K562 (cell line): ENCODE data around the gene GCK. TPM values are rescaled to one million over a fixed set of nuclear protein-coding genes. Genes with fewer than 3 reads are reported as not detected.

ENCODE experiments used
- ARID3A ChIP-seq: IDR thresholded peaks from 2 replicates; pipeline ENCODE4 v1.6.1; 2012; ENCODE audit warnings: low read depth, low read length, improper control_type of control experiment, borderline replicate concordance
- ATF7 ChIP-seq: fragments of 450-650 bp; IDR thresholded peaks from 2 replicates; pipeline ENCODE4 v1.7.1; 2014; ENCODE audit warnings: mild to moderate bottlenecking, moderate library complexity
- BRD9 ChIP-seq: fragments of 450-650 bp; IDR thresholded peaks from 2 replicates; pipeline ENCODE4 v1.6.1; 2018; ENCODE audit warnings: low read depth; ENCODE audit not compliant: partially characterized antibody
- CBFB ChIP-seq: sonication (generic); formaldehyde crosslinking; IDR thresholded peaks from 2 replicates; pipeline ENCODE4 v1.4.0; 2020; ENCODE audit warnings: mild to moderate bottlenecking, missing genetic modification reagents
- CHCHD3 ChIP-seq: fragments of 250-450 bp; sonication (Bioruptor Pico); IDR thresholded peaks from 2 replicates; pipeline ENCODE4 v2.1.2; 2022; ENCODE audit warnings: mild to moderate bottlenecking
- E2F1 ChIP-seq: sonication (generic); formaldehyde crosslinking; IDR thresholded peaks from 2 replicates; pipeline ENCODE4 v1.8.1; 2023; ENCODE audit warnings: mild to moderate bottlenecking, missing genetic modification reagents, moderate library complexity
- ELF1 ChIP-seq: fragments of 200-800 bp; sonication (Bioruptor generic); IDR thresholded peaks from 2 replicates; pipeline ENCODE4 v1.6.1; 2016; ENCODE audit warnings: missing genetic modification characterization, missing compliant biosample characterization
- GABPA ChIP-seq: fragments of 200-800 bp; sonication (Bioruptor generic); conservative IDR thresholded peaks from 2 replicates; pipeline ENCODE4 v1.6.1; 2016; ENCODE audit warnings: low read depth, missing genetic modification characterization, missing compliant biosample characterization
- GTF2E2 ChIP-seq: fragments of 200-800 bp; sonication (Bioruptor generic); IDR thresholded peaks from 2 replicates; pipeline ENCODE4 v1.6.1; 2016; ENCODE audit warnings: missing genetic modification characterization, missing compliant biosample characterization
- NELFE ChIP-seq: IDR thresholded peaks from 2 replicates; pipeline ENCODE4 v1.6.1; 2011; ENCODE audit warnings: mild to moderate bottlenecking; ENCODE audit not compliant: insufficient read depth, insufficient read length
- PBX2 ChIP-seq, 2 experiments: IDR thresholded peaks in 1 of 2; conservative IDR thresholded peaks in 1 of 2; 2 replicates each; pipeline ENCODE4 v1.6.1; 2016; ENCODE audit warnings: low read depth in 2 of 2, mild to moderate bottlenecking in 1 of 2, missing compliant biosample characterization in 1 of 2, missing genetic modification characterization in 1 of 2, moderate library complexity in 1 of 2
- TAF7 ChIP-seq: fragments of 450-650 bp; IDR thresholded peaks from 2 replicates; pipeline ENCODE4 v1.6.1; 2016; ENCODE audit warnings: missing genetic modification characterization, missing compliant biosample characterization
- TCF7 ChIP-seq: sonication (generic); IDR thresholded peaks from 2 replicates; pipeline ENCODE4 v1.6.1; 2016; ENCODE audit warnings: antibody characterized with exemption, borderline replicate concordance
- VEZF1 ChIP-seq: fragments of 200-800 bp; sonication (Bioruptor generic); IDR thresholded peaks from 2 replicates; pipeline ENCODE4 v1.6.1; 2017; ENCODE audit warnings: missing genetic modification characterization, missing compliant biosample characterization
- ZC3H11A ChIP-seq: IDR thresholded peaks from 2 replicates; pipeline ENCODE4 v1.6.1; 2012; ENCODE audit warnings: low read depth, low read length, improper control_type of control experiment
- ZNF280A ChIP-seq: fragments of 450-650 bp; IDR thresholded peaks from 2 replicates; pipeline ENCODE4 v1.6.1; 2018; ENCODE audit warnings: mild to moderate bottlenecking, low read depth; ENCODE audit not compliant: partially characterized antibody
- ZNF436 ChIP-seq: fragments of 250-450, 450-650 bp; sonication (Bioruptor Pico); formaldehyde crosslinking; IDR thresholded peaks from 2 replicates; pipeline ENCODE4 v1.7.0; 2020; ENCODE audit warnings: mild to moderate bottlenecking
- ZNF644 ChIP-seq: fragments of 200-800 bp; sonication (Bioruptor generic); IDR thresholded peaks from 2 replicates; pipeline ENCODE4 v1.6.1; 2016; ENCODE audit warnings: low read depth, missing genetic modification characterization, missing compliant biosample characterization
- polyA plus RNA-seq, 8 experiments: library from polyadenylated mRNA; depleted of rRNA in 4 of 8; stranded (reverse) in 5 of 8; unstranded in 3 of 8; fragments of >200 nt; fragmentation: Nextera tagmentation in 2 of 8; fragmentation: Illumina TruSeq in 1 of 8; extraction: Ambion mirVana in 2 of 8; extraction: Trizol in 1 of 8; gene quantifications; 2 replicates each; pipeline versions ENCODE4 v1.2.1 to v1.2.3, GENCODE V29; 2011 to 2014; ENCODE audit warnings: inconsistent platforms in 1 of 8, missing spikeins in 1 of 8
- total RNA-seq, 7 experiments: library from RNA; depleted of rRNA in 6 of 7; stranded (reverse); fragments of >200 nt in 6 of 7; fragmentation: Illumina TruSeq in 2 of 7; extraction: Trizol in 2 of 7; gene quantifications; 2 replicates each; pipeline versions ENCODE4 v1.2.1 to v1.2.3, GENCODE V29; 2011 to 2021; ENCODE audit warnings: low replicate concordance in 1 of 7

The GCK gene
- total and polyA plus RNA-seq, 9 of the 15 experiments (the other 6 are each of a cell fraction or from before 2014, with no cell fraction given) = 0.11 to 0.55 (median 0.16) TPM; not detected in 3

GRCh38 chr7:44112231-44112996 is 76.8 kb downstream of the GCK start (continued):
- TF ChIP-seq TCF7 = no peak
- TF ChIP-seq BRD9 = no peak
- no peak for TF ChIP-seq ZNF280A
- no peak for TF ChIP-seq ZNF644 (tag)
- no peak for TF ChIP-seq TAF7
- TF ChIP-seq GABPA = no peak
- TF ChIP-seq ELF1 (tag) = no peak
- TF ChIP-seq PBX2 (CRISPR knock-in tag; IDR thresholded peaks at IDR 0.05; ENCODE audit: low read depth) = no peak
- no peak for TF ChIP-seq PBX2 (tag; conservative IDR thresholded peaks at IDR 0.05; ENCODE audit: low read depth)
- no peak for TF ChIP-seq GTF2E2 (tag)
- no peak for TF ChIP-seq ZC3H11A
- TF ChIP-seq NELFE = no peak
- no peak for TF ChIP-seq CHCHD3 (CRISPR knock-in tag)
- TF ChIP-seq E2F1 (CRISPR knock-in tag) = no peak
- 0 out of 2 replicates have a peak, but pooled peaks have one; percentile 60 for TF ChIP-seq CBFB (CRISPR knock-in tag)
- TF ChIP-seq VEZF1 (CRISPR knock-in tag) = peak; percentile 42; the same call in 1 of the 2 replicates
- no peak for TF ChIP-seq ZNF436 (CRISPR knock-in tag)
- TF ChIP-seq ARID3A = no peak
- peak; percentile 99 for TF ChIP-seq ATF7
